Nephron (organoid): ENCODE results near the gene ABR.
A peak's percentile ranks its signal among the peaks of the same experiment; 100 is the strongest.

Experiments
- H3K27ac Mint-ChIP-seq, 3 experiments: 2 replicates each; pipeline ENCODE4 v1.8.0; 2020; ENCODE audit warnings: mixed read lengths in 3 of 3, mild to moderate bottlenecking in 2 of 3, moderate library complexity in 1 of 3
- H3K27me3 Mint-ChIP-seq: 2 replicates; pipeline ENCODE4 v1.8.0; 2021; ENCODE audit warnings: low read depth, mild to moderate bottlenecking, moderate library complexity, mixed read lengths
- H3K36me3 Mint-ChIP-seq: 2 replicates; pipeline ENCODE4 v1.8.0; 2020; ENCODE audit warnings: low read depth, mixed read lengths
- H3K4me1 Mint-ChIP-seq: 2 replicates; pipeline ENCODE4 v1.8.0; 2020; ENCODE audit warnings: mixed read lengths
- H3K4me3 Mint-ChIP-seq, 3 experiments: 2 replicates each; pipeline ENCODE4 v1.8.0; 2020; ENCODE audit warnings: mild to moderate bottlenecking in 3 of 3, mixed read lengths in 3 of 3, moderate library complexity in 2 of 3
- H3K9me3 Mint-ChIP-seq: 2 replicates; pipeline ENCODE4 v1.8.0; 2020; ENCODE audit warnings: mixed read lengths
- CTCF ChIP-seq, 3 experiments: fragments of 200-600 bp; sonication (generic); IDR thresholded peaks; one replicate each; pipeline ENCODE4 v1.5.0; 2021; ENCODE audit warnings: antibody characterized with exemption in 3 of 3; ENCODE audit not compliant: unreplicated experiment in 3 of 3

Gene ABR

DNA sequence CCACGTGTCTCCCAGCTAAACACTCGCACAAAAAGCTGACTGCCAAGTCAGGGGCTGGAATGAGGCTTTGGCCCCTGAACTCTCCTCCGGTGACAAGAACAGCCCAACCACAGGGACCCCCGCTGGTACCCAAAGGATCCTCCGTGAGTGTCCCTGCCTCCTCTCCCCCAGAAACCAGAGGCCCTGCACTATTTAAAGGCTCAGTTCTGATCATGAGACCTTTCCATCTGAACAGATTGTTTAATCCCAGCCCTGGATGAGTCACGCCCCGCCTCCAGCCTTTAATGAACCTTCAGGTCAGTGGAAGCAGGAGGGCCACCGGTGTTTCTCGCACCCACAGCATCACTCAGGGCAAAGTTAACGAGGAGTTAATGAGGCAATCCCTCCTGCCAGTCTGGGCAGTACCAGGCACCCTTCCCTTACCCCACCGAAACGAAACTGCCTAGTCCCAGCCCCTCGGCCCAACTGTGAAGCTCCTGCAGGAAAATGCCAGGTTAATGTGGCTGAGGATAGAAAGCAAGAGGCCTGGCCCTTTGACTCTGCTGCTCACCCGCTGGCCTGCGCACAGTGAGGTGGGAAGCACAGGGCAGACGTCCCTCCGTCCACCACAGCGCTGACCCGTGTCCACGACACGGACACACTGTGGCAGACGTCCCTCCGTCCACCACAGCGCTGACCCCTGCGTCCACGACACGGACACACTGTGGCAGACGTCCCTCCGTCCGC lies 150.4 kb downstream of the ABR start:
- Mint-ChIP-seq H3K27ac (peak overlapping the region in 1 of 3 experiments; percentile 35), H3K36me3 (peaks cover 8% of the 10 kb centered on the region), H3K9me3 (no peaks in the 10 kb centered on the region), H3K27me3 (peaks cover 3% of the 10 kb centered on the region), H3K4me3 (peak overlapping the region; percentile 41 to 52 (median 44)), H3K4me1 (peaks cover 29% of the 10 kb centered on the region)
- TF ChIP-seq CTCF (IDR thresholded peaks at IDR 0.05; ENCODE audit: unreplicated experiment in 3 of 3), result no peak

GRCh38 chr17:1027044-1027443 lies 152.7 kb downstream of the ABR start:
- TF ChIP-seq CTCF (IDR thresholded peaks at IDR 0.05; ENCODE audit: unreplicated experiment in 3 of 3), result no peak
- no peaks in the 10 kb centered on the region for H3K27me3 Mint-ChIP-seq
- H3K36me3 Mint-ChIP-seq, result peaks cover 8% of the 10 kb centered on the region
- H3K4me3 Mint-ChIP-seq, result no peak overlapping the region
- no peaks in the 10 kb centered on the region for H3K9me3 Mint-ChIP-seq
- no peak overlapping the region for H3K27ac Mint-ChIP-seq
- H3K4me1 Mint-ChIP-seq, result peaks cover 23% of the 10 kb centered on the region

GRCh38 chr17:1026599-1026975 lies 153.2 kb downstream of the ABR start:
- Mint-ChIP-seq H3K9me3 (no peaks in the 10 kb centered on the region), H3K4me1 (peaks cover 23% of the 10 kb centered on the region), H3K4me3 (no peak overlapping the region), H3K36me3 (peaks cover 8% of the 10 kb centered on the region), H3K27ac (no peak overlapping the region), H3K27me3 (no peaks in the 10 kb centered on the region)
- TF ChIP-seq CTCF (IDR thresholded peaks at IDR 0.05; ENCODE audit: unreplicated experiment in 3 of 3), result no peak

DNA sequence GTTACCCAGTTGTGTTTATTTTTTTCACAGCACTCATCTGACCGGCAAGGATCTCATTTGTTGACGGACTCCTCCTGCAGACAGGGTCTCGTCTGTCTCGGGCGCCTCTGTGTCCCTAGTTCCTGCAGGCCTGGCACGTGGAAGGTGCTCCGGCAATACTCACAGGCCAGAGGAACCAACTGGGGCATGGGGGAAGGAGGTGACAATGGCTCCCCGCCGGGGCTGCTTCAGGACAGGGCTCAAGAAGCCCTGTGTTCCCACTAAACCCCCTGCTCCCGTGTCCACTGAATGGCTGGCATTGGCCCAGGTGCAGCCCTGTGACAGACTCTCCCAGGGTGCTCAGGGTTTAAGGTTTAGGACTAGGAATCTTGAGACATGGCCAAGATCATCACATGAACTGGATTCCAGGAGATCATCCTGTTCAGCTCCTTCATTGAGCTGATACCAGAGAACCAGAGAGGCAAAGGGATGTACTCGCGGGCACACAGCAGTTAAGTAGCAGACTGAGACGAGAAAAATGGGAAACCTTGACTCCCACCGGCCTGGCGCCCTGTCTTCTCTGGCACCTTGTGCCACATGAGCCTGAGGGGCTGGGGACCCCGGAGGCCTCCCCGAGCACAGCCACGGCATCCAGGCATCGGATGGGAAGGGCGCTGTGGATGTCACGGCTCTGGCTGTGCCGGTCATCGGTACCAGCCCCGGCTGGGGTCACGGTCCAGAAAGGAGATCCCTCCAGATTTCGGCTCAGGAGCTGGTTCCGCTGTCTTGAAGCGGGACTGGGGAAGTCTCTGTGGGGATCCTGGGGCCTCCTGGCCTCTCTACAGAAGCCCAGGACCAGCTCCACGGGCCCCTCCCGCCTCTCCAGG lies 153.8 kb downstream of the ABR start:
- Mint-ChIP-seq H3K27me3 (no peaks in the 10 kb centered on the region), H3K9me3 (no peaks in the 10 kb centered on the region), H3K4me1 (peaks cover 23% of the 10 kb centered on the region), H3K36me3 (peaks cover 8% of the 10 kb centered on the region), H3K27ac (peak overlapping the region in 2 of 3 experiments; percentile 8 to 65), H3K4me3 (no peak overlapping the region)
- no peak for TF ChIP-seq CTCF (IDR thresholded peaks at IDR 0.05; ENCODE audit: unreplicated experiment in 3 of 3)

DNA sequence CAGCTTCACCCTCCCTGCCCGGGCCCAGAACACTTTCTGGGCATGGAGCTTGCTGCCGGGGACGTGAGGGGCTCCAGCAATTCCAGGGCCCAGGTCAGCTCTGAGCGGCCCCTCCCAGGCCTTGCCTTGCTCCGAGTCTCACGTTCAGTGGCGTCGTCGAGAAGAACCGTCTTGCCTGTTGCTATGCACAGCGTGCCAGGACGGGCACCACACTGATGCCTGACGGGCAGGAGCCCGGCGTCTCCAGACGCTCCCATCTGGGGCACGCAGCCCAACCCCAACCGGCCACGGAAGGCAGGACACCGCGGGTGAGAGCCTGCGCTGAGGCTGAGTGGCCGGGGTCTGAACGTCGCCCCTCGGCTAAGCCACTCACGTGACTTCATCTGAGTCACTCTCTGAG lies 155.7 kb downstream of the ABR start:
- Mint-ChIP-seq H3K27me3 (no peaks in the 10 kb centered on the region), H3K36me3 (peaks cover 8% of the 10 kb centered on the region), H3K27ac (no peak overlapping the region), H3K9me3 (no peaks in the 10 kb centered on the region), H3K4me3 (no peak overlapping the region), H3K4me1 (peaks cover 22% of the 10 kb centered on the region)
- no peak for TF ChIP-seq CTCF (IDR thresholded peaks at IDR 0.05; ENCODE audit: unreplicated experiment in 3 of 3)
